OCI-LY1 (cell line): ENCODE data around the gene WNT6.

Experiments
- H2AFZ ChIP-seq: fragments of 200-600 bp; sonication (generic), shearing (Covaris generic); 2 replicates; pipeline ENCODE4 v1.6.0; 2014; ENCODE audit warnings: antibody characterized with exemption, mild to moderate bottlenecking, low read length
- H3F3A ChIP-seq: fragments of 200-600 bp; sonication (generic), shearing (Covaris generic); 2 replicates; pipeline ENCODE4 v1.6.0; 2014; ENCODE audit warnings: mild to moderate bottlenecking, antibody characterized with exemption, low read length, moderate library complexity; ENCODE audit not compliant: insufficient read depth
- H3K27ac ChIP-seq: fragments of 200-600 bp; sonication (generic); 2 replicates; pipeline ENCODE4 v1.5.1; 2014; ENCODE audit warnings: low read length, mixed run types, mild to moderate bottlenecking, low read depth; ENCODE audit not compliant: poor library complexity, severe bottlenecking
- H3K27me3 ChIP-seq: fragments of 200-600 bp; sonication (generic); 2 replicates; pipeline ENCODE4 v1.6.0; 2014; ENCODE audit warnings: antibody characterized with exemption, mild to moderate bottlenecking, low read length, moderate library complexity; ENCODE audit not compliant: insufficient read depth
- H3K36me3 ChIP-seq: fragments of 200-600 bp; sonication (generic); 2 replicates; pipeline ENCODE4 v1.6.1; 2014; ENCODE audit warnings: mild to moderate bottlenecking, antibody characterized with exemption, low read length, moderate library complexity, mixed read lengths; ENCODE audit not compliant: insufficient read depth
- H3K4me1 ChIP-seq: fragments of 200-600 bp; sonication (generic); 2 replicates; pipeline ENCODE4 v1.5.1; 2014; ENCODE audit warnings: mild to moderate bottlenecking, low read length, moderate library complexity; ENCODE audit not compliant: insufficient read depth, severe bottlenecking
- H3K4me2 ChIP-seq: fragments of 200-600 bp; sonication (generic), shearing (Covaris generic); 2 replicates; pipeline ENCODE4 v1.6.1; 2014; ENCODE audit warnings: low read length
- H3K4me3 ChIP-seq: fragments of 200-600 bp; sonication (generic); 2 replicates; pipeline ENCODE4 v1.5.1; 2014; ENCODE audit warnings: low read length, low read depth, mild to moderate bottlenecking, mixed read lengths; ENCODE audit not compliant: poor library complexity, severe bottlenecking
- H3K79me2 ChIP-seq: fragments of 200-600 bp; shearing (Covaris generic); 2 replicates; pipeline ENCODE4 v1.6.1; 2016; ENCODE audit warnings: mixed run types, low read length, mixed read lengths; ENCODE audit not compliant: insufficient read depth
- H3K9ac ChIP-seq: fragments of 200-600 bp; sonication (generic), shearing (Covaris generic); 2 replicates; pipeline ENCODE4 v1.6.1; 2014; ENCODE audit warnings: mild to moderate bottlenecking, low read length, mixed read lengths
- H3K9me2 ChIP-seq: fragments of 200-600 bp; sonication (generic), shearing (Covaris generic); 2 replicates; pipeline ENCODE4 v1.6.1; 2014; ENCODE audit warnings: low read depth, mild to moderate bottlenecking, low read length, mixed read lengths
- H3K9me3 ChIP-seq: fragments of 200-600 bp; shearing (Covaris generic); 2 replicates; pipeline ENCODE4 v1.6.1; 2014; ENCODE audit warnings: low read length, mixed read lengths
- H4K20me1 ChIP-seq: fragments of 200-600 bp; sonication (generic), shearing (Covaris generic); 2 replicates; pipeline ENCODE4 v1.6.0; 2016; ENCODE audit warnings: mild to moderate bottlenecking, low read length; ENCODE audit not compliant: insufficient read depth
- EZH2 ChIP-seq: fragments of 200-600 bp; sonication (generic), shearing (Covaris generic); IDR thresholded peaks from 2 replicates; pipeline ENCODE4 v1.8.0; 2017; ENCODE audit warnings: borderline replicate concordance, mixed run types, mild to moderate bottlenecking, antibody characterized with exemption, low read length, moderate library complexity, mixed read lengths
- TF ChIP-seq, protein P1 (sequence below): fragments of 200-600 bp; sonication (generic), shearing (Covaris generic); IDR thresholded peaks from 2 replicates; pipeline ENCODE4 v1.5.1; 2017; ENCODE audit warnings: mild to moderate bottlenecking, antibody characterized with exemption, low read length, moderate library complexity, mixed read lengths

Gene WNT6

GRCh38 chr2:218894151-218894879, 34.7 kb downstream of the WNT6 start:
- Histone ChIP-seq H3K36me3 (0 out of 2 replicates have a peak, but pooled peaks cover 7% of the 10 kb centered on the region), H3K4me2 (peak overlapping the region; percentile 83), H2AFZ (no peak overlapping the region), H3K9me2 (no peaks in the 10 kb centered on the region), H3K4me3 (peak overlapping the region; percentile 62), H3K27me3 (no peaks in the 10 kb centered on the region), H3K9ac (peak overlapping the region; percentile 69; the same call in 1 of the 2 replicates), H3K79me2 (no peaks in the 10 kb centered on the region), H3K4me1 (peaks cover 64% of the 10 kb centered on the region), H3K27ac (peak overlapping the region; percentile 71), H3F3A (no peaks in the 10 kb centered on the region), H3K9me3 (no peaks in the 10 kb centered on the region), H4K20me1 (no peaks in the 10 kb centered on the region)
- TF ChIP-seq EZH2: no peak
- TF ChIP-seq, protein P1, sequence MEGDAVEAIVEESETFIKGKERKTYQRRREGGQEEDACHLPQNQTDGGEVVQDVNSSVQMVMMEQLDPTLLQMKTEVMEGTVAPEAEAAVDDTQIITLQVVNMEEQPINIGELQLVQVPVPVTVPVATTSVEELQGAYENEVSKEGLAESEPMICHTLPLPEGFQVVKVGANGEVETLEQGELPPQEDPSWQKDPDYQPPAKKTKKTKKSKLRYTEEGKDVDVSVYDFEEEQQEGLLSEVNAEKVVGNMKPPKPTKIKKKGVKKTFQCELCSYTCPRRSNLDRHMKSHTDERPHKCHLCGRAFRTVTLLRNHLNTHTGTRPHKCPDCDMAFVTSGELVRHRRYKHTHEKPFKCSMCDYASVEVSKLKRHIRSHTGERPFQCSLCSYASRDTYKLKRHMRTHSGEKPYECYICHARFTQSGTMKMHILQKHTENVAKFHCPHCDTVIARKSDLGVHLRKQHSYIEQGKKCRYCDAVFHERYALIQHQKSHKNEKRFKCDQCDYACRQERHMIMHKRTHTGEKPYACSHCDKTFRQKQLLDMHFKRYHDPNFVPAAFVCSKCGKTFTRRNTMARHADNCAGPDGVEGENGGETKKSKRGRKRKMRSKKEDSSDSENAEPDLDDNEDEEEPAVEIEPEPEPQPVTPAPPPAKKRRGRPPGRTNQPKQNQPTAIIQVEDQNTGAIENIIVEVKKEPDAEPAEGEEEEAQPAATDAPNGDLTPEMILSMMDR: no peak

DNA sequence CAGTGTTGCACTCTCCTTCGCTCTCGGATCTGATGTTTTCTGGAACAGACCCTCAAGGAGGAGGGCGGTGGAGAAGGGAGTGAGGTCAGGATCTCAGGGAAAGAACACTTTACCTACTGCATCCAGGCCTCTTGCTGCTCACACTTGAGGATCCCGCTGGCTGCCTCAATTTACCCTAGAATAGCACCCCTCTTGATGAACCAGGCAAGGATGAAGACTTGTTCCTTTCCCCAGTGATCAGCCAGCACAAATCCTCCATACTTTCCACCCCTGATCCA, 35.2 kb downstream of the WNT6 start:
- Histone ChIP-seq H3K27me3 (no peaks in the 10 kb centered on the region), H3K4me2 (peak overlapping the region; percentile 83; the same call in 1 of the 2 replicates), H3F3A (no peaks in the 10 kb centered on the region), H4K20me1 (no peaks in the 10 kb centered on the region), H3K36me3 (0 out of 2 replicates have a peak, but pooled peaks cover 7% of the 10 kb centered on the region), H3K9me3 (no peaks in the 10 kb centered on the region), H2AFZ (no peak overlapping the region), H3K9me2 (no peaks in the 10 kb centered on the region), H3K27ac (peak overlapping the region; percentile 77), H3K4me1 (peaks cover 64% of the 10 kb centered on the region), H3K9ac (no peak overlapping the region; the same call in 1 of the 2 replicates), H3K4me3 (no peak overlapping the region), H3K79me2 (no peaks in the 10 kb centered on the region)
- TF ChIP-seq, protein P1: no peak
- no peak for TF ChIP-seq EZH2

GRCh38 chr2:218895326-218895725, 35.7 kb downstream of the WNT6 start:
- TF ChIP-seq, protein P1: no peak
- TF ChIP-seq EZH2: no peak
- no peaks in the 10 kb centered on the region for H3K9me3 ChIP-seq
- H4K20me1 ChIP-seq: no peaks in the 10 kb centered on the region
- H3K9me2 ChIP-seq: no peaks in the 10 kb centered on the region
- no peaks in the 10 kb centered on the region for H3F3A ChIP-seq
- no peak overlapping the region for H3K9ac ChIP-seq
- no peaks in the 10 kb centered on the region for H3K79me2 ChIP-seq
- H3K4me2 ChIP-seq: no peak overlapping the region; the same call in 1 of the 2 replicates
- no peak overlapping the region for H2AFZ ChIP-seq
- H3K4me3 ChIP-seq: no peak overlapping the region
- no peaks in the 10 kb centered on the region for H3K27me3 ChIP-seq
- peak overlapping the region; percentile 77 for H3K27ac ChIP-seq
- 0 out of 2 replicates have a peak, but pooled peaks cover 3% of the 10 kb centered on the region for H3K36me3 ChIP-seq
- peaks cover 64% of the 10 kb centered on the region for H3K4me1 ChIP-seq
